IPS DF 6.9 (cell line): ENCODE results near the gene POLR2C.

Experiments used
- DNase-seq: peaks from one replicate; pipeline ENCODE4 v3.0.0-alpha.2; 2013; ENCODE audit warnings: low read depth, low spot score
- H3K27ac ChIP-seq: one replicate; pipeline ENCODE4 v1.5.1; 2013; ENCODE audit warnings: low read length, control low read depth
- H3K27me3 ChIP-seq: 2 replicates; pipeline ENCODE4 v1.6.1; 2013; ENCODE audit warnings: mild to moderate bottlenecking, low read length; ENCODE audit not compliant: control insufficient read depth, insufficient read depth
- H3K36me3 ChIP-seq: 2 replicates; pipeline ENCODE4 v1.6.1; 2013; ENCODE audit warnings: low read length; ENCODE audit not compliant: control insufficient read depth, insufficient read depth
- H3K4me1 ChIP-seq: 2 replicates; pipeline ENCODE4 v1.6.1; 2013; ENCODE audit warnings: low read length; ENCODE audit not compliant: control insufficient read depth, insufficient read depth
- H3K4me3 ChIP-seq: 2 replicates; pipeline ENCODE4 v1.5.1; 2013; ENCODE audit warnings: mild to moderate bottlenecking, low read length
- H3K9me3 ChIP-seq: 2 replicates; pipeline ENCODE4 v1.6.1; 2013; ENCODE audit warnings: low read length, inconsistent platforms; ENCODE audit not compliant: control insufficient read depth, insufficient read depth
- WGBS: extraction: QIAGEN DNeasy Blood & Tissue Kit; methylation state at CpG from one replicate; pipeline ENCODE4 v1.1.7; 2013; ENCODE audit warnings: mixed read lengths, missing lambda C conversion rate; ENCODE audit not compliant: insufficient read length, insufficient coverage; 5-methylcytosine and 5-hydroxymethylcytosine counted together

Gene POLR2C

GRCh38 chr16:57447186-57447962 lies 15.1 kb upstream of the POLR2C start, which contains the start of the genes CIAPIN1 and COQ9:
Gene CIAPIN1 (minus strand): TSS chr16:57447385. CDS start chr16:57440928, 6,457 bp downstream.
Gene COQ9 (plus strand): TSS chr16:57447479. CDS start chr16:57447506, 27 bp downstream.
- H3K27ac ChIP-seq, result no peak within 1 kb of the TSS
- H3K4me1 ChIP-seq, result no peaks in the 10 kb centered on the region
- no peaks in the 10 kb centered on the region for H3K9me3 ChIP-seq
- no peaks in the 10 kb centered on the region for H3K36me3 ChIP-seq
- no CpG with 5 or more reads among the region's 68 CpGs for WGBS
- peak within 1 kb of the TSS; percentile 92 for H3K4me3 ChIP-seq
- peak; percentile 70 for DNase-seq
- no peaks in the 10 kb centered on the region for H3K27me3 ChIP-seq

- DNase-seq, result no peak
- H3K4me3 ChIP-seq, result no peak overlapping the region
- no peak overlapping the region for H3K27ac ChIP-seq
- H3K9me3 ChIP-seq, result no peaks in the 10 kb centered on the region
- no CpG with 5 or more reads among the region's 10 CpGs for WGBS
- peaks cover 9% of the 10 kb centered on the region; the same call in 1 of the 2 replicates for H3K36me3 ChIP-seq
- no peaks in the 10 kb centered on the region for H3K27me3 ChIP-seq
- H3K4me1 ChIP-seq, result no peaks in the 10 kb centered on the region
These were observed 10.5 kb upstream of the POLR2C start for GRCh38 chr16:57452021-57452420.

- H3K9me3 ChIP-seq, result no peaks in the 10 kb centered on the region
- DNase-seq, result no peak
- H3K36me3 ChIP-seq, result peaks cover 15% of the 10 kb centered on the region; the same call in 1 of the 2 replicates
- H3K27ac ChIP-seq, result no peak overlapping the region
- no peaks in the 10 kb centered on the region for H3K27me3 ChIP-seq
- H3K4me1 ChIP-seq, result no peaks in the 10 kb centered on the region
- WGBS, result no CpG with 5 or more reads among the region's 16 CpGs
- peak overlapping the region; percentile 79 for H3K4me3 ChIP-seq
These were observed 491 bp downstream of the POLR2C start for GRCh38 chr16:57462978-57463362.

GRCh38 chr16:57464523-57464922 lies 2.0 kb downstream of the POLR2C start:
- Histone ChIP-seq H3K4me1 (no peaks in the 10 kb centered on the region), H3K4me3 (no peak overlapping the region), H3K9me3 (no peaks in the 10 kb centered on the region), H3K27me3 (no peaks in the 10 kb centered on the region), H3K27ac (no peak overlapping the region), H3K36me3 (peaks cover 23% of the 10 kb centered on the region)
- WGBS, result no CpG with 5 or more reads among the region's 2 CpGs
- no peak for DNase-seq

GRCh38 chr16:57468346-57468745 lies 5.9 kb downstream of the POLR2C start:
- Histone ChIP-seq H3K27me3 (no peaks in the 10 kb centered on the region), H3K4me1 (peaks cover 2% of the 10 kb centered on the region), H3K9me3 (no peaks in the 10 kb centered on the region), H3K27ac (no peak overlapping the region), H3K36me3 (peaks cover 34% of the 10 kb centered on the region), H3K4me3 (no peak overlapping the region)
- no peak for DNase-seq
- 100% methylated on average over 1 of the region's 2 CpGs for WGBS

GRCh38 chr16:57469046-57469445 lies 6.6 kb downstream of the POLR2C start:
- DNase-seq, result no peak
- no peaks in the 10 kb centered on the region for H3K27me3 ChIP-seq
- no CpG with 5 or more reads among the region's 11 CpGs for WGBS
- no peak overlapping the region for H3K4me3 ChIP-seq
- H3K4me1 ChIP-seq, result peaks cover 2% of the 10 kb centered on the region
- H3K27ac ChIP-seq, result no peak overlapping the region
- no peaks in the 10 kb centered on the region for H3K9me3 ChIP-seq
- H3K36me3 ChIP-seq, result peaks cover 40% of the 10 kb centered on the region

- Histone ChIP-seq H3K27ac (no peak overlapping the region), H3K4me3 (no peak overlapping the region), H3K9me3 (no peaks in the 10 kb centered on the region), H3K4me1 (peaks cover 2% of the 10 kb centered on the region), H3K36me3 (peaks cover 37% of the 10 kb centered on the region), H3K27me3 (no peaks in the 10 kb centered on the region)
- no peak for DNase-seq
- WGBS, result no CpG with 5 or more reads among the region's 9 CpGs
These were observed 7.5 kb downstream of the POLR2C start for GRCh38 chr16:57469917-57470470.

GRCh38 chr16:57470711-57471110 lies 8.2 kb downstream of the POLR2C start:
- no CpG with 5 or more reads among the region's 6 CpGs for WGBS
- Histone ChIP-seq H3K27ac (no peak overlapping the region), H3K9me3 (no peaks in the 10 kb centered on the region), H3K4me3 (no peak overlapping the region), H3K27me3 (no peaks in the 10 kb centered on the region), H3K36me3 (peaks cover 37% of the 10 kb centered on the region), H3K4me1 (peaks cover 2% of the 10 kb centered on the region)
- no peak for DNase-seq

- no peak for DNase-seq
- Histone ChIP-seq H3K9me3 (no peaks in the 10 kb centered on the region), H3K4me1 (peaks cover 4% of the 10 kb centered on the region), H3K4me3 (no peak overlapping the region), H3K27me3 (no peaks in the 10 kb centered on the region), H3K27ac (no peak overlapping the region), H3K36me3 (peaks cover 35% of the 10 kb centered on the region)
- no CpG with 5 or more reads among the region's 1 CpG for WGBS
These were observed 8.7 kb downstream of the POLR2C start for GRCh38 chr16:57471209-57471608.

- Histone ChIP-seq H3K4me1 (peaks cover 9% of the 10 kb centered on the region), H3K27ac (no peak overlapping the region), H3K36me3 (peaks cover 31% of the 10 kb centered on the region), H3K9me3 (no peaks in the 10 kb centered on the region), H3K27me3 (no peaks in the 10 kb centered on the region), H3K4me3 (no peak overlapping the region)
- no CpG with 5 or more reads among the region's 10 CpGs for WGBS
- DNase-seq, result no peak
These were observed 9.6 kb downstream of the POLR2C start for GRCh38 chr16:57471852-57472664.
